ENCODE results near the gene LEF1. TPM values are rescaled to one million over a fixed set of nuclear protein-coding genes. Genes with fewer than 3 reads are reported as not detected.

LEF1 gene
- total RNA-seq, 1 donor from 2014 or later, result 19.4 TPM

DNA sequence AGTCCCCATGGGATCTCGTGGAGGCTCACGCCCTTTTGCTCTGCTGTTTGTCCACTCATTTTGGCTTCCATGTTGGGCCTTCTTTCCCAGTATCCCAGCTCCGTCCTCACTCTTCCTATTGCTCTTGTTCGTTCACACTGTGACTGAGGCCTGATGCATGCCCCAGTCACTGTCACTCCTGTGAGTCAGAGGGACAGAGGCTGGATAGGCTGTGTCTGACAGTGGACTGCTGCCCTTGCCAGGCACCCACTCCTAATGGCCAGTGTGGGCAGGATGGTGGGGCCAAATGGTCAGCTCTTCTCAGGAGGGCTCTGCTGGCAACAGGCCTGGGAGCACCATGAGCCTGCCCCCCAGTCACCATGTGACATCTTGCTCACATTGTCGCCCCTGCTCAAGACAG, 139.0 kb downstream of the LEF1 start:
- Mint-ChIP-seq H3K9me3 (no peaks in the 10 kb centered on the region), H3K4me3 (no peak overlapping the region), H3K36me3 (peaks cover 38% of the 10 kb centered on the region), H3K4me1 (peaks cover 22% of the 10 kb centered on the region), H3K27ac (peak overlapping the region; percentile 29), H3K27me3 (ENCODE audit: insufficient read depth, low read depth) (no peaks in the 10 kb centered on the region)
- Histone ChIP-seq H3K4me1 (peaks cover 7% of the 10 kb centered on the region), H3K27me3 (no peaks in the 10 kb centered on the region), H3K4me2 (no peak overlapping the region), H3K9ac (no peak overlapping the region), H3K27ac (no peak overlapping the region), H3K4me3 (no peak overlapping the region), H3K36me3 (peaks cover 3% of the 10 kb centered on the region), H3K9me3 (ENCODE audit: low read depth) (no peaks in the 10 kb centered on the region), H2AFZ (replicated peaks) (no peak overlapping the region), H3F3A (ENCODE audit: low read depth) (no peaks in the 10 kb centered on the region), H3K79me2 (ENCODE audit: low read depth) (no peaks in the 10 kb centered on the region), H4K20me1 (ENCODE audit: low read depth) (peaks cover 2% of the 10 kb centered on the region)
- no peak for TF ChIP-seq EZH2phosphoT487 (IDR thresholded peaks at IDR 0.05)
- TF ChIP-seq EZH2 (IDR thresholded peaks at IDR 0.05), result no peak
- TF ChIP-seq, protein P1, sequence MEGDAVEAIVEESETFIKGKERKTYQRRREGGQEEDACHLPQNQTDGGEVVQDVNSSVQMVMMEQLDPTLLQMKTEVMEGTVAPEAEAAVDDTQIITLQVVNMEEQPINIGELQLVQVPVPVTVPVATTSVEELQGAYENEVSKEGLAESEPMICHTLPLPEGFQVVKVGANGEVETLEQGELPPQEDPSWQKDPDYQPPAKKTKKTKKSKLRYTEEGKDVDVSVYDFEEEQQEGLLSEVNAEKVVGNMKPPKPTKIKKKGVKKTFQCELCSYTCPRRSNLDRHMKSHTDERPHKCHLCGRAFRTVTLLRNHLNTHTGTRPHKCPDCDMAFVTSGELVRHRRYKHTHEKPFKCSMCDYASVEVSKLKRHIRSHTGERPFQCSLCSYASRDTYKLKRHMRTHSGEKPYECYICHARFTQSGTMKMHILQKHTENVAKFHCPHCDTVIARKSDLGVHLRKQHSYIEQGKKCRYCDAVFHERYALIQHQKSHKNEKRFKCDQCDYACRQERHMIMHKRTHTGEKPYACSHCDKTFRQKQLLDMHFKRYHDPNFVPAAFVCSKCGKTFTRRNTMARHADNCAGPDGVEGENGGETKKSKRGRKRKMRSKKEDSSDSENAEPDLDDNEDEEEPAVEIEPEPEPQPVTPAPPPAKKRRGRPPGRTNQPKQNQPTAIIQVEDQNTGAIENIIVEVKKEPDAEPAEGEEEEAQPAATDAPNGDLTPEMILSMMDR (IDR thresholded peaks at IDR 0.05), result no peak
- DNase-seq (ENCODE audit: low spot score), result no peak

DNA sequence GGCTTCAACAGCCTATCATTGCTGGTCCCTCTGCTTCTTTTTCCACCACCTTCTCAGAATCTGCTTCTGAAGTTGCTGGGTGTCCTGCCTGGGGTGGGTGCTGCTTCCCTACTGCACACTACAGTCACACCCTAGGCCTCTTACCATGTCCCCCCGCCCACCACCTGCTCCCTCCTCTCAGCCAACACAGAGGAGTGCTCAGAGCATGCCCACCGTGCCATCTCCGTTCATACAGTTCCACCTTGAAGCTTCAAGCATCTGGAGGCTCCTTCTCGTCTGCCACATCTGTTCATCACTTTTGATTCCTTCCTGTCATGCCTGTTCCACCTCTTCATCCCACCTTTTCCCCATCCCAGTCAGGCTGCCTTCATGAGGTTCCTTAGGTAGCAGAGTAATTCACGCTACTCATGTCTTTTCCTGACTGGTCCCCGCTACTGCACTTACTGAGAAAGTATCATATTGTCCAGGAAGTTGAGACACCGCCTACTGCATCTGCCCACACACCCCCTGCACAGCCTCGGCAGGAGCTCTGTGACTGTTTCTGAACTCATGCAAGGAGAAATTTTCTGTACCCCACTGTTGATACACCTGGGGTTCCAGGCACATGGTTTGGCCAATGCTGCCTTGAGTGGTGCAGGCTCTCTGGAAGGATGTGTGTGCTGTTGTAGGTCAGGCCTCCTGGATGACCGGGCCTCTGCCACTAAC, 139.6 kb downstream of the LEF1 start:
- Mint-ChIP-seq H3K9me3 (no peaks in the 10 kb centered on the region), H3K27me3 (ENCODE audit: insufficient read depth, low read depth) (no peaks in the 10 kb centered on the region), H3K36me3 (peaks cover 34% of the 10 kb centered on the region), H3K4me3 (no peak overlapping the region), H3K27ac (peak overlapping the region; percentile 62), H3K4me1 (peaks cover 22% of the 10 kb centered on the region)
- Histone ChIP-seq H3K27me3 (no peaks in the 10 kb centered on the region), H2AFZ (replicated peaks) (no peak overlapping the region), H3K4me3 (no peak overlapping the region), H3F3A (ENCODE audit: low read depth) (no peaks in the 10 kb centered on the region), H3K4me2 (no peak overlapping the region), H3K79me2 (ENCODE audit: low read depth) (no peaks in the 10 kb centered on the region), H4K20me1 (ENCODE audit: low read depth) (peaks cover 2% of the 10 kb centered on the region), H3K27ac (no peak overlapping the region), H3K9me3 (ENCODE audit: low read depth) (no peaks in the 10 kb centered on the region), H3K4me1 (peaks cover 7% of the 10 kb centered on the region), H3K9ac (no peak overlapping the region), H3K36me3 (peaks cover 3% of the 10 kb centered on the region)
- TF ChIP-seq EZH2phosphoT487 (IDR thresholded peaks at IDR 0.05) (no peak), EZH2 (IDR thresholded peaks at IDR 0.05) (no peak)
- TF ChIP-seq, protein P1 (IDR thresholded peaks at IDR 0.05), result no peak
- no peak for DNase-seq (ENCODE audit: low spot score)

DNA sequence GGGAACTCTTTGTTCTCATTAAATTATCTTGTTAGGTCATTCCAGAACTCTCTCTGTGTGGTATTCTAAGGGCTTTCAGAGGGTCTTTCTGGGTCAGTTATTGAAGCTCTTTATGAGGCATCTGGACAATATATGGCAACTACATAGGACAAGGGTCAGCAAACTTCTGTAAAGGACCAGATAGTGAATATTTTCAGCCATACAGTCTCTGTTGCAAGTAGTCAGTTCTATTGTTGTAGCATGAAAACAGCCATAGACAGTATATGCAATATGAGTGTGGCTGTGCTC, 143.9 kb downstream of the LEF1 start:
- H3K9me3 ChIP-seq (ENCODE audit: low read depth), result no peaks in the 10 kb centered on the region
- no peak for DNase-seq (ENCODE audit: low spot score)
- H3K9ac ChIP-seq, result no peak overlapping the region
- H3K36me3 Mint-ChIP-seq, result peaks cover 30% of the 10 kb centered on the region
- no peaks in the 10 kb centered on the region for H3F3A ChIP-seq (ENCODE audit: low read depth)
- H3K27ac Mint-ChIP-seq, result no peak overlapping the region
- H3K79me2 ChIP-seq (ENCODE audit: low read depth), result no peaks in the 10 kb centered on the region
- no peak overlapping the region for H3K27ac ChIP-seq
- no peaks in the 10 kb centered on the region for H3K9me3 Mint-ChIP-seq
- H4K20me1 ChIP-seq (ENCODE audit: low read depth), result peaks cover 2% of the 10 kb centered on the region
- H3K4me2 ChIP-seq, result no peak overlapping the region
- peaks cover 11% of the 10 kb centered on the region for H3K4me1 Mint-ChIP-seq
- no peak overlapping the region for H3K4me3 Mint-ChIP-seq
- H3K4me3 ChIP-seq, result no peak overlapping the region
- H2AFZ ChIP-seq (replicated peaks), result no peak overlapping the region
- peaks cover 4% of the 10 kb centered on the region for H3K4me1 ChIP-seq
- H3K36me3 ChIP-seq, result peaks cover 3% of the 10 kb centered on the region
- no peak for TF ChIP-seq EZH2phosphoT487 (IDR thresholded peaks at IDR 0.05)
- TF ChIP-seq EZH2 (IDR thresholded peaks at IDR 0.05), result no peak
- TF ChIP-seq, protein P1 (IDR thresholded peaks at IDR 0.05), result no peak
- no peaks in the 10 kb centered on the region for H3K27me3 Mint-ChIP-seq (ENCODE audit: insufficient read depth, low read depth)
- no peaks in the 10 kb centered on the region for H3K27me3 ChIP-seq

All from neural progenitor cell (in vitro differentiated cells).